ENCODE data around the gene MYO7B.
A peak's percentile ranks its signal among the peaks of the same experiment; 100 is the strongest.
"Not testable (repeated sequence)": the region's sequence is repeated elsewhere in the genome, so short reads cannot be mapped to it uniquely, and the experiment has no call there.

The MYO7B gene

DNA sequence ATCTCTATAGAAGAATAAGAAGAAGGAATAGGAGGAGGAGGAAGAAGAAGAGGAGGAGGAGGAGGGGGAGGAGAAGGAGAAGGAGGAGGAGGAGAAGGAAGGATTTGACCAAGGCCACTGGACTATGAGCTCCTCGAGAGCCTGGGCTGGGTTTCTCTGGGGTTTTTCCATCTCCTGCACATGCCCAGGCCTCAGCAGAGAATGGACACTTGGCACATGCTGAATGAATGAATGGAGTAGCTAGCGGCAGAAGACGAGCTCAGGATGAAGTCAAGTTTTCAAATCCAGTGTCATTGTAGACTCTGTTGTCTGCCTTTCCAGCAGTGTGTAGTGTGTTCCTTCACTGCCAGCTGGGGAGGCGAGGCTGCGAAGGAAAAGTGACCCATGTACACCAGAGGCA lies 2.2 kb downstream of the MYO7B start:
- DNase-seq (ENCODE audit: low read depth), result no peak
- TF ChIP-seq, protein P1, sequence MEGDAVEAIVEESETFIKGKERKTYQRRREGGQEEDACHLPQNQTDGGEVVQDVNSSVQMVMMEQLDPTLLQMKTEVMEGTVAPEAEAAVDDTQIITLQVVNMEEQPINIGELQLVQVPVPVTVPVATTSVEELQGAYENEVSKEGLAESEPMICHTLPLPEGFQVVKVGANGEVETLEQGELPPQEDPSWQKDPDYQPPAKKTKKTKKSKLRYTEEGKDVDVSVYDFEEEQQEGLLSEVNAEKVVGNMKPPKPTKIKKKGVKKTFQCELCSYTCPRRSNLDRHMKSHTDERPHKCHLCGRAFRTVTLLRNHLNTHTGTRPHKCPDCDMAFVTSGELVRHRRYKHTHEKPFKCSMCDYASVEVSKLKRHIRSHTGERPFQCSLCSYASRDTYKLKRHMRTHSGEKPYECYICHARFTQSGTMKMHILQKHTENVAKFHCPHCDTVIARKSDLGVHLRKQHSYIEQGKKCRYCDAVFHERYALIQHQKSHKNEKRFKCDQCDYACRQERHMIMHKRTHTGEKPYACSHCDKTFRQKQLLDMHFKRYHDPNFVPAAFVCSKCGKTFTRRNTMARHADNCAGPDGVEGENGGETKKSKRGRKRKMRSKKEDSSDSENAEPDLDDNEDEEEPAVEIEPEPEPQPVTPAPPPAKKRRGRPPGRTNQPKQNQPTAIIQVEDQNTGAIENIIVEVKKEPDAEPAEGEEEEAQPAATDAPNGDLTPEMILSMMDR (IDR thresholded peaks at IDR 0.05; ENCODE audit: low read length, missing control alignments), result no peak
- no peak overlapping the region for H3K4me3 ChIP-seq (replicated peaks; ENCODE audit: low read depth, low read length)

DNA sequence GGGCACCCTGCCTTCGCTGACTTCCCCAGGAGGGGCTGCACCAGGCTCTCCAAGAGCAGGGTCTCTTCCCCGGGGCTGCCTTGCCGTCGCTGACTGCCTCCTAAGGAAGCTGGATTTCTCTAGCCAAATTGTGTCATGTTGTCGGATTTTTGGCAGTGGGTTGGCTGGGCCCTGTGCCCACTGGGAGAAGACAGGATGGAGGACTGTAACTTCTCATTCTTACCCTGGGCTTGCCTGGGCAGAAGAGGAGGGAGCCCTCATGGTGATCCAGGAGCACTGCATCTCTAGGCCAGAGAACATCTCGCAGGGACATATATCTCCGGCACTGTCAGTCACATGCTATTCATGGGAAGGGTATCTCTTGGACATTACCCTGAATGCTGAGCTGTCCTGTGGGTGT lies 6.3 kb downstream of the MYO7B start:
- TF ChIP-seq, protein P1 (IDR thresholded peaks at IDR 0.05; ENCODE audit: low read length, missing control alignments), result no peak

DNA sequence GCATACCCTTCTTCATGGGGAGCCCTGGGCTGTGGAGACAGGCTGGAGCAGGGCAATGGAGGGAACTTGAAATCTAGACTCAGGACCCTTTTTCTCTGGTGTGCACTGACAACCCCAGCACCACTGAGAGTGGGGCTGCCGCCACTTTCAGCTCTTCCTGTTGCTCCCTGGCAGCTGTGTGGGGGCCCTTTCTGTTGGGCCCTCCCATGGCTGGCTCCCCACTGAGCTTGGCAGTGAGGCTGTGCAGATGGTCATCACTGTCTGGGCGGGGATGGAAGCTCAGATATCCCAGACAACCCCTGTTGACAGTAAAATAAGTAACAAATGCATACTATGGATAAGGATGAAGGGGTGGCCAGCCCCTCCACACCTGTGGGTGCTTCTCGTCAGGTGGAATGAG lies 6.7 kb downstream of the MYO7B start:
- TF ChIP-seq, protein P1 (IDR thresholded peaks at IDR 0.05; ENCODE audit: low read length, missing control alignments), result no peak
- H3K4me3 ChIP-seq (replicated peaks; ENCODE audit: low read depth, low read length), result no peak overlapping the region
- no peak for DNase-seq (ENCODE audit: low read depth)

More for the DNA sequence above, 6.3 kb downstream of the MYO7B start:
- no peak overlapping the region for H3K4me3 ChIP-seq (replicated peaks; ENCODE audit: low read depth, low read length)
- peak; percentile 10 for DNase-seq (ENCODE audit: low read depth)

DNA sequence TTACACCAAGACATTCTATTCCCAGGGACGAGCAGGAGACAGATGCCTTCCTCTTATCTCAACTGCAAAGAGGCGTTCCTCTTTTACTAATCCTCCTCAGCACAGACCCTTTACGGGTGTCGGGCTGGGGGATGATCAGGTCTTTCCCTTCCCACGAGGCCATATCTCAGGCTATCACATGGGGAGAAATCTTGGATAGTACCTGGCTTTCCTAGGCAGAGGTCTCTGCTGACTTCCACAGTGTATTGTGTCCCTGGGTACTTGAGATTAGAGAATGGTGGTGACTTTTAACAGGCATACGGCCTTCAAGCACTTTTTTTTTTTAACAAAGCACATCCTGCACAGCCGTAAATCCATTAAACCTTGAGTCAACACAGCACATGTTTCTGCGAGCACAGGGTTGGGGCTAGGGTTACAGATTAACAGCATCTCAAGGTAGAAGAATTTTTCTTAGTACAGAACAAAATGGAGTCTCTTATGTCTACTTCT lies 7.6 kb downstream of the MYO7B start:
- not testable (repeated sequence) for H3K4me3 ChIP-seq (replicated peaks; ENCODE audit: low read depth, low read length); DNase-seq (ENCODE audit: low read depth)

DNA sequence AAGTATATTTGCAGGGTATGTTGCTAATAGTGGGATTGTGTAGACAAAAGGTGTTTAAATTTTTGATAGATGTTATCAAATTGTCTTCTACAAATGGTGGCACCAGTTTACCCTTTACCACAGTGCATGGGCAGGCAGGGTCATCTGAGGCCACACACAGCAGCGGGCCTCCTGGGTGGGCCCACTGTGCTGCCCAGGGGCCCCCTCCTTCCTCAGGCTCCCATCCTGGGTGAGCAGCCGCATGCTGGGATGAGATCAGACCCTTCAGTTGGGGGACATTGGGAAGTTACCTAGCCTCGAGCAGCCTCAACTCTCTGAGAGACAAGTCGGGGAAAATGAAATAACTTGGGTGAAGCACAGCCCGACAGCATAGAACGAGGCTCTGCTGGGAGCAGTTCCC lies 9.7 kb downstream of the MYO7B start:
- no peak overlapping the region for H3K4me3 ChIP-seq (replicated peaks; ENCODE audit: low read depth, low read length)
- DNase-seq (ENCODE audit: low read depth), result no peak
- TF ChIP-seq, protein P1 (IDR thresholded peaks at IDR 0.05; ENCODE audit: low read length, missing control alignments), result no peak

DNA sequence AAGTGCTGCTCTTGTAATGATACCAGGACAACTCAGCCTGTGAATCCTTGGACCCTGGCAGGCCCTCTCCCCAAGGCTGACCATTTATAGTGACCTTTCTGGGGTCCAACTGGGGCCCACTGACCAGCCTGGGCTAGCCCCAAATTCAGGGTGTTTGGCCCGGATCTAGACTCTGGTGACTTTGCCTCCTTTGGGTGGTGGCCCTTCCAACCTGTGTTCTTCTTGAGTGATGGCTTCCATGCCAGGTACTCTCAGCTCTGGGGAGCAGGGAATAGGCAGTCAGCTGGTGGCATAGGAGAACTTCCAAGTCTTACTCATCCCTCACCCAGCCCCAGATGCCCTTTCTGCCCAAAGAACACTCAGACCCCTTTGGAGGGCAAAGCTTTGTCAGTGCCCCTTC lies 10.3 kb downstream of the MYO7B start:
- TF ChIP-seq, protein P1 (IDR thresholded peaks at IDR 0.05; ENCODE audit: low read length, missing control alignments), result no peak
- no peak for DNase-seq (ENCODE audit: low read depth)
- H3K4me3 ChIP-seq (replicated peaks; ENCODE audit: low read depth, low read length), result no peak overlapping the region

DNA sequence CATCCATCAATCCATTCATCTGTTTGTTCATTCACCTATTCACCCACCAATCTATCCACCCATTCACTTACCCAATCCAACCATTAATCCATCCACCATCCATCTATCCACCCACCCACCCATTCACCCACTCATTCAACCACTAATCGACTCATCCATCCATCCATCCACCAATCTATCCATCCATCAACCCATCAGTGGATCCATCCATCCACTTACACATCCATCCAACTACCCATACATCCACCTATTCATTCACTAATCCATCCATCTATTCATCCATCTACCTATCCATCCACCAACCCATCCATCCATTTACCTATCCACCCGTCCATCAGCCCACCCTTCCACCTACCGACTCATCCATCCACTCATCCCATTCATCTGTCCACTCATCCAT lies 11.3 kb downstream of the MYO7B start:
- H3K4me3 ChIP-seq (replicated peaks; ENCODE audit: low read depth, low read length), result no peak overlapping the region
- TF ChIP-seq, protein P1 (IDR thresholded peaks at IDR 0.05; ENCODE audit: low read length, missing control alignments), result no peak
- no peak for DNase-seq (ENCODE audit: low read depth)
